SK-N-SH treated with all-trans-retinoic acid at 6 μM for 48 hours (cell line): ENCODE results near the gene CLEC7A.

Experiments used
- ATAC-seq: fragments of 200-7000 bp; cut with Tn5 transposase; 3 replicates; pipeline ENCODE4 v1.9.1; 2020; ENCODE audit warnings: mild to moderate bottlenecking, moderate library complexity
- ARNTL ChIP-seq: fragments of 450-650 bp; formaldehyde crosslinking; IDR thresholded peaks from 2 replicates; pipeline ENCODE4 v1.5.0; 2020; ENCODE audit warnings: low read depth, mild to moderate bottlenecking, moderate library complexity, borderline replicate concordance
- BACH2 ChIP-seq: fragments of 250-450 bp; sonication (Bioruptor Pico); IDR thresholded peaks from 2 replicates; pipeline ENCODE4 v1.9.0; 2021; ENCODE audit warnings: mild to moderate bottlenecking, borderline replicate concordance
- CREB5 ChIP-seq: fragments of 250-450 bp; sonication (Bioruptor Pico); IDR thresholded peaks from 2 replicates; pipeline ENCODE4 v1.5.1; 2020; ENCODE audit warnings: low read depth, mild to moderate bottlenecking, moderate library complexity
- CSDC2 ChIP-seq: fragments of 250-450 bp; sonication (Bioruptor Pico); IDR thresholded peaks from 2 replicates; pipeline ENCODE4 v1.5.0; 2020; ENCODE audit warnings: mild to moderate bottlenecking, moderate library complexity
- CSRNP3 ChIP-seq: fragments of 250-450 bp; sonication (Bioruptor Pico); IDR thresholded peaks from 2 replicates; pipeline ENCODE4 v1.5.1; 2021; ENCODE audit warnings: mild to moderate bottlenecking, moderate library complexity
- ESRRG ChIP-seq: fragments of 250-450 bp; sonication (Bioruptor Pico); IDR thresholded peaks from 2 replicates; pipeline ENCODE4 v1.6.1; 2021; ENCODE audit warnings: mild to moderate bottlenecking
- GLIS3 ChIP-seq: fragments of 250-450 bp; sonication (Bioruptor Pico); IDR thresholded peaks from 2 replicates; pipeline ENCODE4 v1.5.0; 2020; ENCODE audit warnings: mild to moderate bottlenecking, moderate library complexity
- ISL1 ChIP-seq: fragments of 250-450 bp; sonication (Bioruptor Pico); IDR thresholded peaks from 2 replicates; pipeline ENCODE4 v2.1.2; 2022; ENCODE audit warnings: mild to moderate bottlenecking, moderate library complexity
- OSR1 ChIP-seq: fragments of 250-450 bp; sonication (Bioruptor Pico); IDR thresholded peaks from 2 replicates; pipeline ENCODE4 v1.8.0; 2022; ENCODE audit warnings: moderate library complexity, mild to moderate bottlenecking, inconsistent platforms
- PATZ1 ChIP-seq: fragments of 250-450 bp; sonication (Bioruptor Pico); IDR thresholded peaks from 2 replicates; pipeline ENCODE4 v1.8.0; 2020; ENCODE audit warnings: mild to moderate bottlenecking, moderate library complexity, borderline replicate concordance
- PPARA ChIP-seq: fragments of 250-450 bp; sonication (Bioruptor Pico); IDR thresholded peaks from 2 replicates; pipeline ENCODE4 v1.5.0; 2020; ENCODE audit warnings: mild to moderate bottlenecking, borderline replicate concordance
- RARB ChIP-seq: fragments of 250-450 bp; sonication (Bioruptor Pico); IDR thresholded peaks from 2 replicates; pipeline ENCODE4 v1.8.0; 2021; ENCODE audit warnings: mild to moderate bottlenecking, moderate library complexity
- SNAI2 ChIP-seq: fragments of 250-450 bp; sonication (Bioruptor Pico); IDR thresholded peaks from 2 replicates; pipeline ENCODE4 v1.5.0; 2020; ENCODE audit warnings: mild to moderate bottlenecking, moderate library complexity
- TCF4 ChIP-seq: fragments of 250-450 bp; sonication (Bioruptor Pico); IDR thresholded peaks from 2 replicates; pipeline ENCODE4 v1.8.0; 2021; ENCODE audit warnings: mild to moderate bottlenecking, moderate library complexity, borderline replicate concordance
- TOX ChIP-seq: fragments of 250-450 bp; sonication (Bioruptor Pico); IDR thresholded peaks from 2 replicates; pipeline ENCODE4 v1.8.0; 2021; ENCODE audit warnings: mild to moderate bottlenecking, moderate library complexity, borderline replicate concordance
- ZC3H10 ChIP-seq: fragments of 250-450 bp; sonication (Bioruptor Pico); IDR thresholded peaks from 2 replicates; pipeline ENCODE4 v1.5.1; 2021; ENCODE audit warnings: mild to moderate bottlenecking, moderate library complexity
- ZNF565 ChIP-seq: fragments of 450-650 bp; formaldehyde crosslinking; conservative IDR thresholded peaks from 2 replicates; pipeline ENCODE4 v1.5.0; 2020; ENCODE audit warnings: low read depth, mild to moderate bottlenecking, moderate library complexity
- ZNF70 ChIP-seq: fragments of 450-650 bp; formaldehyde crosslinking; IDR thresholded peaks from 2 replicates; pipeline ENCODE4 v1.5.0; 2020; ENCODE audit warnings: mild to moderate bottlenecking, moderate library complexity
- ZNF8 ChIP-seq: fragments of 450-650 bp; formaldehyde crosslinking; IDR thresholded peaks from 2 replicates; pipeline ENCODE4 v1.5.0; 2020; ENCODE audit warnings: mild to moderate bottlenecking, moderate library complexity

The CLEC7A gene

GRCh38 chr12:10110256-10110844 lies 19.6 kb downstream of the CLEC7A start:
- TF ChIP-seq ARNTL (CRISPR knock-in tag) (no peak), ESRRG (CRISPR knock-in tag) (no peak), RARB (CRISPR knock-in tag) (no peak), ZNF8 (CRISPR knock-in tag) (no peak)
- ATAC-seq, result no peak

- TF ChIP-seq TOX (CRISPR knock-in tag), result no peak
- no peak for TF ChIP-seq ZNF8 (CRISPR knock-in tag)
- no peak for TF ChIP-seq CREB5 (CRISPR knock-in tag)
- no peak for TF ChIP-seq RARB (CRISPR knock-in tag)
- TF ChIP-seq CSDC2 (CRISPR knock-in tag), result no peak
- TF ChIP-seq TCF4, result no peak
- no peak for ATAC-seq
These were observed 27.7 kb downstream of the CLEC7A start for GRCh38 chr12:10102322-10102721.

GRCh38 chr12:10101648-10102220 lies 28.3 kb downstream of the CLEC7A start:
- ATAC-seq, result no peak

GRCh38 chr12:10101042-10101579 lies 28.9 kb downstream of the CLEC7A start:
- ATAC-seq, result no peak; the same call in 2 of the 3 replicates
- TF ChIP-seq GLIS3 (CRISPR knock-in tag) (no peak), TOX (CRISPR knock-in tag) (no peak), ZNF8 (CRISPR knock-in tag) (no peak), ZC3H10 (CRISPR knock-in tag) (no peak), SNAI2 (CRISPR knock-in tag) (no peak), ARNTL (CRISPR knock-in tag) (no peak), CREB5 (CRISPR knock-in tag) (no peak), ZNF70 (CRISPR knock-in tag) (no peak), BACH2 (CRISPR knock-in tag) (no peak), CSRNP3 (no peak), ISL1 (CRISPR knock-in tag) (no peak), RARB (CRISPR knock-in tag) (no peak)

More at GRCh38 chr12:10101648-10102220, 28.3 kb downstream of the CLEC7A start:
- TF ChIP-seq BACH2 (CRISPR knock-in tag), result no peak
- no peak for TF ChIP-seq OSR1 (CRISPR knock-in tag)
- TF ChIP-seq SNAI2 (CRISPR knock-in tag), result no peak
- no peak for TF ChIP-seq ZNF565 (CRISPR knock-in tag)
- no peak for TF ChIP-seq ZC3H10 (CRISPR knock-in tag)
- TF ChIP-seq CSDC2 (CRISPR knock-in tag), result no peak
- TF ChIP-seq PPARA (CRISPR knock-in tag), result no peak
- TF ChIP-seq CREB5 (CRISPR knock-in tag), result no peak
- no peak for TF ChIP-seq TCF4
- no peak for TF ChIP-seq CSRNP3
- TF ChIP-seq ZNF70 (CRISPR knock-in tag), result no peak
- no peak for TF ChIP-seq ISL1 (CRISPR knock-in tag)
- TF ChIP-seq ARNTL (CRISPR knock-in tag), result no peak
- no peak for TF ChIP-seq GLIS3 (CRISPR knock-in tag)
- no peak for TF ChIP-seq TOX (CRISPR knock-in tag)
- TF ChIP-seq PATZ1 (CRISPR knock-in tag), result no peak
- TF ChIP-seq ESRRG (CRISPR knock-in tag), result no peak
